Kidney (tissue), 14 donors: Measurements from ENCODE around the gene CAP2. TPM values are rescaled to one million over a fixed set of nuclear protein-coding genes. Genes with fewer than 3 reads are reported as not detected.

Experiments used
- DNase-seq, 5 donors: peaks; one replicate each; pipeline ENCODE4 v3.0.0-alpha.2; 2013 to 2020
- FAIRE-seq: peaks from 2 replicates; lab custom pipeline; 2012; peaks lifted over from hg19 to GRCh38; lab: Jason Lieb, UNC
- H3K27ac ChIP-seq, 2 donors: one replicate each; pipeline ENCODE4 v1.7.0; 2013; ENCODE audit warnings: low read depth in 2 of 2, low read length in 2 of 2, inconsistent platforms in 1 of 2
- H3K27me3 ChIP-seq: one replicate; pipeline ENCODE4 v1.7.1; 2013; ENCODE audit warnings: low read length, inconsistent platforms; ENCODE audit not compliant: control insufficient read depth, insufficient read depth
- H3K36me3 ChIP-seq, 3 donors: one replicate each; pipeline versions ENCODE4 v1.7.0 to v1.7.1; 2013; ENCODE audit warnings: low read length in 3 of 3, control low read depth in 1 of 3, inconsistent platforms in 1 of 3; ENCODE audit not compliant: insufficient read depth in 3 of 3, control insufficient read depth in 2 of 3
- H3K4me1 ChIP-seq, 3 donors: one replicate each; pipeline versions ENCODE4 v1.7.0 to v1.7.1; 2013; ENCODE audit warnings: low read length in 3 of 3, inconsistent platforms in 1 of 3, low read depth in 1 of 3; ENCODE audit not compliant: control insufficient read depth in 2 of 3, insufficient read depth in 2 of 3
- H3K4me3 ChIP-seq, 3 donors: one replicate each; pipeline versions ENCODE4 v1.7.0 to v1.8.1; 2013; ENCODE audit warnings: low read length in 3 of 3, control low read depth in 1 of 3, inconsistent platforms in 1 of 3
- H3K9ac ChIP-seq, 3 donors: one replicate each; pipeline versions ENCODE4 v1.7.0 to v1.7.1; 2013; ENCODE audit warnings: low read length in 3 of 3, control low read depth in 1 of 3, inconsistent platforms in 1 of 3
- H3K9me3 ChIP-seq, 3 donors: one replicate each; pipeline versions ENCODE4 v1.7.0 to v1.7.1; 2013; ENCODE audit warnings: low read length in 3 of 3, control low read depth in 1 of 3, inconsistent platforms in 1 of 3; ENCODE audit not compliant: control insufficient read depth in 2 of 3, insufficient read depth in 1 of 3
- CTCF ChIP-seq: IDR thresholded peaks from 3 replicates; pipeline ENCODE4 v1.5.1; 2012; ENCODE audit warnings: mild to moderate bottlenecking, moderate library complexity, borderline replicate concordance; ENCODE audit not compliant: insufficient read depth; ENCODE audit errors: extremely low read depth
- intact Hi-C: fragments of 100-400 bp; cut with DNase I; formaldehyde crosslinking; loops from one replicate; pipeline ENCODE4 v1.11.1; 2022
- polyA plus RNA-seq: library from polyadenylated mRNA; stranded (reverse); fragments of 350-450 nt; fragmentation: Illumina TruSeq; extraction: RNeasy Lipid Tissue Mini Kit (QIAGEN cat#74804); gene quantifications from one replicate; pipeline ENCODE4 v1.2.3, GENCODE V29; 2014; ENCODE audit warnings: low read depth, low replicate concordance; ENCODE audit not compliant: insufficient read depth
- total RNA-seq: library from RNA; stranded (reverse); fragmentation: NEBNext Ultra II Directional; extraction: Animal tissue kit (Norgen Biotek cat#: 25700); gene quantifications from one replicate; pipeline ENCODE4 v1.2.1, GENCODE V29; 2021
- donor health status: control.
- donor health status: control.
- donor health status: control.
- donor health status: control.
- donor health status: control.
- donor health status: DM: yes; HTN: yes; CAD: no.
- donor health status: Normal renal cell carcinoma (clear cell type).

CAP2 gene
- total and polyA plus RNA-seq, 2 donors from 2014 or later, result 9.8 to 15.7 TPM

GRCh38 chr6:17352302-17352701 is 41.1 kb upstream of the CAP2 start:
- TF ChIP-seq CTCF, result no peak
- H3K4me1 ChIP-seq, result no peaks in the 10 kb centered on the region
- H3K27me3 ChIP-seq, result no peaks in the 10 kb centered on the region
- no peak overlapping the region for H3K27ac ChIP-seq
- H3K9me3 ChIP-seq, result no peaks in the 10 kb centered on the region
- FAIRE-seq (no peak), DNase-seq (no peak)
- H3K4me3 ChIP-seq, result no peak overlapping the region
- H3K36me3 ChIP-seq, result no peaks in the 10 kb centered on the region
- intact Hi-C loops, result no loop called here
- no peak overlapping the region for H3K9ac ChIP-seq

DNA sequence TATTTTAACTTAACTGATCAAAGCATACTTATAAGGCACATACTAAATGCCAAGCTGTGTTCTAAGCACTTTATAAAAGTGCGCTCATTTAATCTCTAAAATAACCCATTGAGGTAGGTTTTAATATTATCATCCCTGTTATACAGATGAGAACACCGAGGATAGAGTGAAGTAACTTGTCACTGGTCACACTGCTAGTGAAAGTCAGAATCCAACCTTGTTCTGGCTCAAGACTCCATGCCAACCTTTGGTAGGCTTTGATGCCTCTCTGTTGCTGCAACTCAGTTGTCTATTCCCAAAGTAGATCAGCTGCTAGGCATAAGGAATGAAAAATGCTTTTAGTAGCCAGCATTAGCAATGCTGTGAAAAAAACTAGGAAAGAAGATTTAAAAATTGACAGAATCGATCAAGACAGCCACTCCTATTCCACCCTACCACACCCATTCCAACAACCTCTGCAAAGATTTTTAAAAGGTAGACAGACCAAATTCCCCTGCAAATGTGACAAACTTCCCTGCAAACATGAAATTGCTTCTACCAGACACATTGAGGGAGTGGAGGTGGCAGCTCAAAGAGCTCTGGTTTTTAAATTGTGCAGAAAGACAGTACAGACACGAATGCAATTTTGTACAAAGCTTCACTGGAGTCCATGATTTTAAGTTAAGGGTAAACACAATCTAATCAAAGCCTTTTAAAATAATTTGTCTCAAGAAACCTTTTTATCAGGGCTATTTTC is 39.8 kb upstream of the CAP2 start:
- Histone ChIP-seq H3K27ac (no peak overlapping the region), H3K4me1 (no peaks in the 10 kb centered on the region), H3K27me3 (no peaks in the 10 kb centered on the region), H3K36me3 (no peaks in the 10 kb centered on the region), H3K9me3 (no peaks in the 10 kb centered on the region), H3K9ac (no peak overlapping the region), H3K4me3 (no peak overlapping the region)
- no peak for TF ChIP-seq CTCF
- FAIRE-seq (no peak), DNase-seq (no peak)
- intact Hi-C loops, result no loop called here

DNA sequence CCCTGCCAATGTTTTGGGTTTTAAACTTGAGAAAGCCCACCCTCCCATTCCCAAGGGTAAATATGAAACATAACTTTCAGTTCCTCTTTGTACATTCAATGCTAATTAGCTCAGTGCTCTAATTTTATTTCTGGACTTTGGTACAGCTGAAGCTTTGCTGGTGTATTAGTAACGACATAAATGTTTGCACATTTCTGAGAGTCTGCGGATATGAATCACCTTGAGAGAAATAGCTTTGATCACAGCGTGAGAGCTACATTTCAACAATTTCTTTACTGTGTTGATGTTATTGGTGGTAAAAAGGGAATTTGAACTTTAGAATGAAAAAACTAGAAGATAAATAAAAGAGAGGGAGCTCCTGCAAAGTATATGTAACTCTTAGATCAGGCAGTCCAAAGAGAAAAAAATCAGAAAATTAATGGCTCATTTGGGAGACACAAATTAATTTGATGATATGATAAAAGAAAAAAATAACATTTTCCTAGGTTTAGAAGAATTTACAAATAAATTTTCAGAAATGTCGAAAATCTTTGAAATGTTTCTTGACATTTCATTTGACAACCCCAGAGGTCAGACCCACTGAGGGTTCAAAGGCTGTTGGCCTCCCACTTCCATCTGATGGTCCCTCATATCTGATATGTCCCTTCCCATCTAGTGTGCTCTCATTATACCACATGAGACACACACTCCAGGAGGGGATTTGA is 38.5 kb upstream of the CAP2 start:
- no peak for DNase-seq
- intact Hi-C loops, result no loop called here
- no peak overlapping the region for H3K9ac ChIP-seq

More for the DNA sequence above, 38.5 kb upstream of the CAP2 start:
- Histone ChIP-seq H3K36me3 (no peaks in the 10 kb centered on the region), H3K9me3 (no peaks in the 10 kb centered on the region), H3K27ac (no peak overlapping the region), H3K4me1 (no peaks in the 10 kb centered on the region), H3K27me3 (no peaks in the 10 kb centered on the region), H3K4me3 (no peak overlapping the region)
- no peak for TF ChIP-seq CTCF
- FAIRE-seq, result no peak
